ENCODE measurements around the gene MIDN. TPM values are rescaled to one million over a fixed set of nuclear protein-coding genes. Genes with fewer than 3 reads are reported as not detected.
A peak's percentile ranks its signal among the peaks of the same experiment; 100 is the strongest.
"Not testable (repeated sequence)": the region's sequence is repeated elsewhere in the genome, so short reads cannot be mapped to it uniquely, and the experiment has no call there.

MIDN gene
- total RNA-seq = 10 to 100 TPM; 35.8 to 42.9 TPM

- intact Hi-C loops (cut with DNase I) = loop anchor here (10.0 kb wide), 1 partner anchor 213 kb away; no protein-coding TSS in a partner anchor
- peak; percentile 60 for TF ChIP-seq POLR2AphosphoS5 (IDR thresholded peaks at IDR 0.05)
- peak in 1 of 4 experiments; percentile 40 for TF ChIP-seq CTCF (IDR thresholded peaks at IDR 0.05)
- peak; percentile 88 for TF ChIP-seq POLR2A (IDR thresholded peaks at IDR 0.05)
- WGBS = 4% methylated on average over 16 of the region's 60 CpGs
- Histone ChIP-seq H3K4me1 (replicated peaks) (peaks cover 40% of the 10 kb centered on the region), H3K27ac (peak within 1 kb of the TSS; percentile 100), H3K9me3 (no peaks in the 10 kb centered on the region), H3K36me3 (no peaks in the 10 kb centered on the region), H3K27me3 (replicated peaks; ENCODE audit: insufficient read depth) (no peaks in the 10 kb centered on the region), H3K4me3 (peak within 1 kb of the TSS; percentile 87 to 95)
- peak; percentile 79 for DNase-seq (ENCODE audit: low spot score)
These were observed at the start of gene MIDN for GRCh38 chr19:1248139-1248785. MIDN (plus strand) TSS chr19:1248583; CDS start chr19:1250297, 1,714 bp downstream.

- intact Hi-C loops (cut with DNase I) = no loop called here
- TF ChIP-seq POLR2A (IDR thresholded peaks at IDR 0.05) (no peak), CTCF (IDR thresholded peaks at IDR 0.05) (no peak), POLR2AphosphoS5 (IDR thresholded peaks at IDR 0.05) (no peak)
- DNase-seq (ENCODE audit: low spot score) = no peak
- Histone ChIP-seq H3K36me3 (no peaks in the 10 kb centered on the region), H3K27me3 (replicated peaks; ENCODE audit: insufficient read depth) (no peaks in the 10 kb centered on the region), H3K9me3 (no peaks in the 10 kb centered on the region), H3K4me3 (no peak overlapping the region), H3K4me1 (replicated peaks) (no peaks in the 10 kb centered on the region), H3K27ac (no peak overlapping the region)
- WGBS = 91% methylated on average over 10 of the region's 10 CpGs
These were observed 48.9 kb upstream of the MIDN start for GRCh38 chr19:1199531-1199930.

GRCh38 chr19:1200614-1201013, 47.8 kb upstream of the MIDN start:
- 88% methylated on average over 4 of the region's 4 CpGs for WGBS
- H3K27me3 ChIP-seq (replicated peaks; ENCODE audit: insufficient read depth); H3K27ac ChIP-seq; H3K4me1 ChIP-seq (replicated peaks); DNase-seq (ENCODE audit: low spot score); H3K9me3 ChIP-seq; intact Hi-C loops (cut with DNase I); H3K36me3 ChIP-seq; H3K4me3 ChIP-seq: not testable (repeated sequence)

GRCh38 chr19:1205114-1206099, 43.0 kb upstream of the MIDN start, which contains the start of gene STK11:
STK11 (plus strand) TSS chr19:1205778; CDS start chr19:1206914, 1,136 bp downstream.
- peak within 1 kb of the TSS; percentile 71 to 79 for H3K27ac ChIP-seq
- intact Hi-C loops (cut with DNase I) = no loop called here
- H3K27me3 ChIP-seq (replicated peaks; ENCODE audit: insufficient read depth) = no peaks in the 10 kb centered on the region
- peak; percentile 98 for DNase-seq (ENCODE audit: low spot score)
- peaks cover 10% of the 10 kb centered on the region for H3K4me1 ChIP-seq (replicated peaks)
- peak; percentile 88 for TF ChIP-seq POLR2A (IDR thresholded peaks at IDR 0.05)
- peak; percentile 90 for TF ChIP-seq POLR2AphosphoS5 (IDR thresholded peaks at IDR 0.05)
- peak in 2 of 4 experiments; percentile 7 to 10 for TF ChIP-seq CTCF (IDR thresholded peaks at IDR 0.05)
- H3K9me3 ChIP-seq = no peaks in the 10 kb centered on the region
- 7% methylated on average over 64 of the region's 114 CpGs for WGBS
- H3K36me3 ChIP-seq = no peaks in the 10 kb centered on the region
- H3K4me3 ChIP-seq = peak within 1 kb of the TSS; percentile 61 to 68

- intact Hi-C loops (cut with DNase I) = no loop called here
- Histone ChIP-seq H3K9me3 (no peaks in the 10 kb centered on the region), H3K4me3 (peak overlapping the region; percentile 61 to 68), H3K4me1 (replicated peaks) (peaks cover 14% of the 10 kb centered on the region), H3K27me3 (replicated peaks; ENCODE audit: insufficient read depth) (no peaks in the 10 kb centered on the region), H3K36me3 (no peaks in the 10 kb centered on the region), H3K27ac (peak overlapping the region; percentile 68 to 79)
- WGBS = 1% methylated on average over 40 of the region's 78 CpGs
- DNase-seq (ENCODE audit: low spot score) = no peak
- TF ChIP-seq CTCF (IDR thresholded peaks at IDR 0.05) = no peak
These were observed 42.1 kb upstream of the MIDN start for GRCh38 chr19:1206150-1206863.
